HepG2 (cell line): ENCODE results near the gene MTHFSD. TPM values are rescaled to one million over a fixed set of nuclear protein-coding genes. Genes with fewer than 3 reads are reported as not detected.

Source experiments
- BRCA1 ChIP-seq: sonication (generic); formaldehyde crosslinking; IDR thresholded peaks from 2 replicates; pipeline ENCODE4 v1.4.0; 2020; ENCODE audit warnings: missing genetic modification reagents
- ELF3 ChIP-seq: IDR thresholded peaks from 2 replicates; pipeline ENCODE4 v1.6.1; 2016; ENCODE audit warnings: missing genetic modification reagents, missing compliant biosample characterization
- KDM2A ChIP-seq: sonication (generic); formaldehyde crosslinking; IDR thresholded peaks from 2 replicates; pipeline ENCODE4 v1.4.0; 2020; ENCODE audit warnings: low read depth, missing genetic modification reagents, borderline replicate concordance
- MNT ChIP-seq: fragments of 450-650 bp; IDR thresholded peaks from 2 replicates; pipeline ENCODE4 v1.6.1; 2016
- NFRKB ChIP-seq: fragments of 450-650 bp; IDR thresholded peaks from 2 replicates; pipeline ENCODE4 v1.6.1; 2017
- PLRG1 ChIP-seq: fragments of 450-650 bp; conservative IDR thresholded peaks from 2 replicates; pipeline ENCODE4 v1.6.1; 2016
- RELA ChIP-seq: sonication (generic); formaldehyde crosslinking; IDR thresholded peaks from 2 replicates; pipeline ENCODE4 v1.4.0; 2020; ENCODE audit warnings: missing genetic modification reagents
- SETDB1 ChIP-seq: sonication (generic); formaldehyde crosslinking; IDR thresholded peaks from 2 replicates; pipeline ENCODE4 v1.5.1; 2020; ENCODE audit warnings: missing genetic modification reagents, mild to moderate bottlenecking, borderline replicate concordance
- SRY ChIP-seq: sonication (generic); formaldehyde crosslinking; IDR thresholded peaks from 2 replicates; pipeline ENCODE4 v1.8.0; 2022; ENCODE audit warnings: mild to moderate bottlenecking, missing genetic modification reagents
- STAT5B ChIP-seq: sonication (generic); formaldehyde crosslinking; IDR thresholded peaks from 2 replicates; pipeline ENCODE4 v1.4.0; 2020; ENCODE audit warnings: missing genetic modification reagents
- TGIF2 ChIP-seq: IDR thresholded peaks from 2 replicates; pipeline ENCODE4 v1.6.1; 2016; ENCODE audit warnings: control low read depth, missing compliant biosample characterization
- ZNF207 ChIP-seq: fragments of 450-650 bp; IDR thresholded peaks from 2 replicates; pipeline ENCODE4 v1.6.1; 2016; ENCODE audit warnings: antibody characterized with exemption, borderline replicate concordance
- ZNF333 ChIP-seq: sonication (generic); formaldehyde crosslinking; IDR thresholded peaks from 2 replicates; pipeline ENCODE4 v1.4.0; 2020; ENCODE audit warnings: mild to moderate bottlenecking, missing genetic modification reagents, borderline replicate concordance
- ZNF34 ChIP-seq: sonication (generic); formaldehyde crosslinking; IDR thresholded peaks from 2 replicates; pipeline ENCODE4 v1.4.0; 2020; ENCODE audit warnings: mild to moderate bottlenecking, missing genetic modification reagents, borderline replicate concordance
- ZNF879 ChIP-seq: sonication (generic); formaldehyde crosslinking; IDR thresholded peaks from 2 replicates; pipeline ENCODE4 v1.8.1; 2023; ENCODE audit warnings: missing genetic modification reagents
- polyA plus RNA-seq, 8 experiments: library from polyadenylated mRNA; depleted of rRNA in 3 of 8; stranded (reverse) in 7 of 8; unstranded in 1 of 8; fragments of >200 nt; fragmentation: Illumina TruSeq in 4 of 8; extraction: Trizol in 4 of 8; gene quantifications; 2 replicates each; pipeline versions ENCODE4 v1.2.1 to v1.2.3, GENCODE V29; 2011 to 2016; ENCODE audit warnings: low read depth in 4 of 8, missing spikeins in 1 of 8, mixed read lengths in 1 of 8; ENCODE audit not compliant: insufficient read depth in 1 of 8
- total RNA-seq, 5 experiments: library from RNA; depleted of rRNA; stranded (reverse); fragments of >200 nt; fragmentation: Illumina TruSeq; extraction: Trizol; gene quantifications; 2 replicates each; pipeline ENCODE4 v1.2.3, GENCODE V29; 2016; ENCODE audit warnings: low read depth in 1 of 5
- TF ChIP-seq, protein P1 (sequence below): IDR thresholded peaks from 2 replicates; pipeline ENCODE4 v1.6.1; 2016; ENCODE audit warnings: low read depth, missing genetic modification reagents, missing compliant biosample characterization
- TF ChIP-seq, protein P2 (sequence below): sonication (generic); formaldehyde crosslinking; IDR thresholded peaks from 2 replicates; pipeline ENCODE4 v1.9.0; 2021; ENCODE audit warnings: mild to moderate bottlenecking, missing genetic modification reagents
- TF ChIP-seq, protein P3 (sequence below): IDR thresholded peaks from 2 replicates; pipeline ENCODE4 v1.6.1; 2012; ENCODE audit warnings: inconsistent platforms

Gene MTHFSD
- total and polyA plus RNA-seq, 2 of the 13 experiments (the other 11 are each of a cell fraction or from before 2014, with no cell fraction given), result 14.2 to 16.3 TPM

- TF ChIP-seq MNT, result 0 out of 2 replicates have a peak, but pooled peaks have one; percentile 9
- no peak for TF ChIP-seq RELA (CRISPR knock-in tag)
- TF ChIP-seq, protein P1, sequence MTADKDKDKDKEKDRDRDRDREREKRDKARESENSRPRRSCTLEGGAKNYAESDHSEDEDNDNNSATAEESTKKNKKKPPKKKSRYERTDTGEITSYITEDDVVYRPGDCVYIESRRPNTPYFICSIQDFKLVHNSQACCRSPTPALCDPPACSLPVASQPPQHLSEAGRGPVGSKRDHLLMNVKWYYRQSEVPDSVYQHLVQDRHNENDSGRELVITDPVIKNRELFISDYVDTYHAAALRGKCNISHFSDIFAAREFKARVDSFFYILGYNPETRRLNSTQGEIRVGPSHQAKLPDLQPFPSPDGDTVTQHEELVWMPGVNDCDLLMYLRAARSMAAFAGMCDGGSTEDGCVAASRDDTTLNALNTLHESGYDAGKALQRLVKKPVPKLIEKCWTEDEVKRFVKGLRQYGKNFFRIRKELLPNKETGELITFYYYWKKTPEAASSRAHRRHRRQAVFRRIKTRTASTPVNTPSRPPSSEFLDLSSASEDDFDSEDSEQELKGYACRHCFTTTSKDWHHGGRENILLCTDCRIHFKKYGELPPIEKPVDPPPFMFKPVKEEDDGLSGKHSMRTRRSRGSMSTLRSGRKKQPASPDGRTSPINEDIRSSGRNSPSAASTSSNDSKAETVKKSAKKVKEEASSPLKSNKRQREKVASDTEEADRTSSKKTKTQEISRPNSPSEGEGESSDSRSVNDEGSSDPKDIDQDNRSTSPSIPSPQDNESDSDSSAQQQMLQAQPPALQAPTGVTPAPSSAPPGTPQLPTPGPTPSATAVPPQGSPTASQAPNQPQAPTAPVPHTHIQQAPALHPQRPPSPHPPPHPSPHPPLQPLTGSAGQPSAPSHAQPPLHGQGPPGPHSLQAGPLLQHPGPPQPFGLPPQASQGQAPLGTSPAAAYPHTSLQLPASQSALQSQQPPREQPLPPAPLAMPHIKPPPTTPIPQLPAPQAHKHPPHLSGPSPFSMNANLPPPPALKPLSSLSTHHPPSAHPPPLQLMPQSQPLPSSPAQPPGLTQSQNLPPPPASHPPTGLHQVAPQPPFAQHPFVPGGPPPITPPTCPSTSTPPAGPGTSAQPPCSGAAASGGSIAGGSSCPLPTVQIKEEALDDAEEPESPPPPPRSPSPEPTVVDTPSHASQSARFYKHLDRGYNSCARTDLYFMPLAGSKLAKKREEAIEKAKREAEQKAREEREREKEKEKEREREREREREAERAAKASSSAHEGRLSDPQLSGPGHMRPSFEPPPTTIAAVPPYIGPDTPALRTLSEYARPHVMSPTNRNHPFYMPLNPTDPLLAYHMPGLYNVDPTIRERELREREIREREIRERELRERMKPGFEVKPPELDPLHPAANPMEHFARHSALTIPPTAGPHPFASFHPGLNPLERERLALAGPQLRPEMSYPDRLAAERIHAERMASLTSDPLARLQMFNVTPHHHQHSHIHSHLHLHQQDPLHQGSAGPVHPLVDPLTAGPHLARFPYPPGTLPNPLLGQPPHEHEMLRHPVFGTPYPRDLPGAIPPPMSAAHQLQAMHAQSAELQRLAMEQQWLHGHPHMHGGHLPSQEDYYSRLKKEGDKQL, result no peak
- TF ChIP-seq STAT5B, result no peak
- 0 out of 2 replicates have a peak, but pooled peaks have one; percentile 18 for TF ChIP-seq SRY (CRISPR knock-in tag)
- TF ChIP-seq PLRG1, result no peak
- TF ChIP-seq SETDB1, result no peak
- TF ChIP-seq ZNF207, result no peak
- TF ChIP-seq TGIF2 (CRISPR knock-in tag), result 0 out of 2 replicates have a peak, but pooled peaks have one; percentile 50
- TF ChIP-seq BRCA1 (CRISPR knock-in tag), result no peak
- TF ChIP-seq ZNF333 (CRISPR knock-in tag), result no peak
- TF ChIP-seq, protein P2, sequence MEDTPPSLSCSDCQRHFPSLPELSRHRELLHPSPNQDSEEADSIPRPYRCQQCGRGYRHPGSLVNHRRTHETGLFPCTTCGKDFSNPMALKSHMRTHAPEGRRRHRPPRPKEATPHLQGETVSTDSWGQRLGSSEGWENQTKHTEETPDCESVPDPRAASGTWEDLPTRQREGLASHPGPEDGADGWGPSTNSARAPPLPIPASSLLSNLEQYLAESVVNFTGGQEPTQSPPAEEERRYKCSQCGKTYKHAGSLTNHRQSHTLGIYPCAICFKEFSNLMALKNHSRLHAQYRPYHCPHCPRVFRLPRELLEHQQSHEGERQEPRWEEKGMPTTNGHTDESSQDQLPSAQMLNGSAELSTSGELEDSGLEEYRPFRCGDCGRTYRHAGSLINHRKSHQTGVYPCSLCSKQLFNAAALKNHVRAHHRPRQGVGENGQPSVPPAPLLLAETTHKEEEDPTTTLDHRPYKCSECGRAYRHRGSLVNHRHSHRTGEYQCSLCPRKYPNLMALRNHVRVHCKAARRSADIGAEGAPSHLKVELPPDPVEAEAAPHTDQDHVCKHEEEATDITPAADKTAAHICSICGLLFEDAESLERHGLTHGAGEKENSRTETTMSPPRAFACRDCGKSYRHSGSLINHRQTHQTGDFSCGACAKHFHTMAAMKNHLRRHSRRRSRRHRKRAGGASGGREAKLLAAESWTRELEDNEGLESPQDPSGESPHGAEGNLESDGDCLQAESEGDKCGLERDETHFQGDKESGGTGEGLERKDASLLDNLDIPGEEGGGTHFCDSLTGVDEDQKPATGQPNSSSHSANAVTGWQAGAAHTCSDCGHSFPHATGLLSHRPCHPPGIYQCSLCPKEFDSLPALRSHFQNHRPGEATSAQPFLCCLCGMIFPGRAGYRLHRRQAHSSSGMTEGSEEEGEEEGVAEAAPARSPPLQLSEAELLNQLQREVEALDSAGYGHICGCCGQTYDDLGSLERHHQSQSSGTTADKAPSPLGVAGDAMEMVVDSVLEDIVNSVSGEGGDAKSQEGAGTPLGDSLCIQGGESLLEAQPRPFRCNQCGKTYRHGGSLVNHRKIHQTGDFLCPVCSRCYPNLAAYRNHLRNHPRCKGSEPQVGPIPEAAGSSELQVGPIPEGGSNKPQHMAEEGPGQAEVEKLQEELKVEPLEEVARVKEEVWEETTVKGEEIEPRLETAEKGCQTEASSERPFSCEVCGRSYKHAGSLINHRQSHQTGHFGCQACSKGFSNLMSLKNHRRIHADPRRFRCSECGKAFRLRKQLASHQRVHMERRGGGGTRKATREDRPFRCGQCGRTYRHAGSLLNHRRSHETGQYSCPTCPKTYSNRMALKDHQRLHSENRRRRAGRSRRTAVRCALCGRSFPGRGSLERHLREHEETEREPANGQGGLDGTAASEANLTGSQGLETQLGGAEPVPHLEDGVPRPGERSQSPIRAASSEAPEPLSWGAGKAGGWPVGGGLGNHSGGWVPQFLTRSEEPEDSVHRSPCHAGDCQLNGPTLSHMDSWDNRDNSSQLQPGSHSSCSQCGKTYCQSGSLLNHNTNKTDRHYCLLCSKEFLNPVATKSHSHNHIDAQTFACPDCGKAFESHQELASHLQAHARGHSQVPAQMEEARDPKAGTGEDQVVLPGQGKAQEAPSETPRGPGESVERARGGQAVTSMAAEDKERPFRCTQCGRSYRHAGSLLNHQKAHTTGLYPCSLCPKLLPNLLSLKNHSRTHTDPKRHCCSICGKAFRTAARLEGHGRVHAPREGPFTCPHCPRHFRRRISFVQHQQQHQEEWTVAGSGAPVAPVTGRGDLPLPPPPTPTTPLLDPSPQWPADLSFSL (CRISPR knock-in tag), result no peak
- no peak for TF ChIP-seq ZNF34 (CRISPR knock-in tag)
- TF ChIP-seq NFRKB, result no peak
- TF ChIP-seq ZNF879 (CRISPR knock-in tag), result no peak
- TF ChIP-seq, protein P3, sequence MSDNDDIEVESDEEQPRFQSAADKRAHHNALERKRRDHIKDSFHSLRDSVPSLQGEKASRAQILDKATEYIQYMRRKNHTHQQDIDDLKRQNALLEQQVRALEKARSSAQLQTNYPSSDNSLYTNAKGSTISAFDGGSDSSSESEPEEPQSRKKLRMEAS, result peak; percentile 74; the same call in 1 of the 2 replicates
- peak; percentile 47; the same call in 1 of the 2 replicates for TF ChIP-seq KDM2A (CRISPR knock-in tag)
- no peak for TF ChIP-seq ELF3 (CRISPR knock-in tag)
Measured at GRCh38 chr16:86517652-86518258, 37.3 kb downstream of the MTHFSD start (continued).
